NCI-H460 (cell line): ENCODE results near the gene UNC5B. TPM values are rescaled to one million over a fixed set of nuclear protein-coding genes. Genes with fewer than 3 reads are reported as not detected.
A peak's percentile ranks its signal among the peaks of the same experiment; 100 is the strongest.

Source experiments
- DNase-seq: peaks from one replicate; pipeline ENCODE4 v3.0.0-alpha.2; 2016; ENCODE audit warnings: low read depth; ENCODE audit errors: extremely low read depth
- total RNA-seq: library from RNA; depleted of rRNA; stranded (reverse); fragments of >200 nt; shearing (Covaris generic); gene quantifications from 2 replicates; pipeline ENCODE4 v1.2.3, GENCODE V29; 2014

The UNC5B gene
- total RNA-seq, 1 experiment from 2014 or later, result 50.9 TPM

DNA sequence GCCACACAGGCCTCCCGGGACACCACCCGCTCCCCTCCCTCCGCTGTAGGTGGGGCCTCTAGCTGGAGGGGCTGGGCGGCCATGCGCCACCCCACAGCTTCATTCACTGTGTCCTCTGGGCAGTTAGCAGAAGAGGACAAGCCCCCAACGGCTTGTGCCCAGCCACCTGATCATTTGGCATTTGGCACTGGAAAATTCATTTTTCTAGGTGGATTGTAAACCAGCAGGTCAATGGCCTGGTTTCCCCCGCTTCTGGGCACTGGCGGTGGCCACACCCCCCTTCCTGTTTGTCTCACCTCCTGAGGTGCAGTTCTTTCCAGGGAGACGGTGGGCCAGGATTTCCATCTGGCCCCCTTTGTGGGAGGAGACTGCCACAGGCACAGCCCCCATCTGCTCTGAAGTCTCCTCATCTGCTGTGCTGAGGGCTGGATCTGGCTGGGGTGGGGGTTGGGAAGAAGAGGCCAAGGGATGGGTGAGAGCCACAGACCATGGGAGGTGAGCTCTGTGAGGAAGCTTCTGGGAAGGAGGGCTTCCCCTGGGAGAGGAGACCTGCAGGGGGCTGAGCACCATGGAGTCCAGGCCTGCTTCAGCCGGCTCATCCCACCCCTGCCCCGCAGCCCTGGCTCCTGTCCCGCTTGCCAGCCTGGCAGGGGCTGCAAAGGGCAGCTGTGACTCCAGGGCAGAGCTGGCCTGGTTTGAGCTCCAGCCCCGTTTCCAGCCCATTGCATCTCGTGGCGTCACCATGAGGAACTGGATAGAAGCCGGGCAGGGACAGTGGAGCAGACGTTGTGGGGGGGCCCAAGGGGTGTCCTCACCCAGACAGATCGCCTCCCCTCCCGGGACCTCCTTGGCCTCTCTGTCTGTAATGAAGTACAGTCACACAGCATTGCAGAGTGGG is 66.6 kb downstream of the UNC5B start:
- DNase-seq, result no peak

DNA sequence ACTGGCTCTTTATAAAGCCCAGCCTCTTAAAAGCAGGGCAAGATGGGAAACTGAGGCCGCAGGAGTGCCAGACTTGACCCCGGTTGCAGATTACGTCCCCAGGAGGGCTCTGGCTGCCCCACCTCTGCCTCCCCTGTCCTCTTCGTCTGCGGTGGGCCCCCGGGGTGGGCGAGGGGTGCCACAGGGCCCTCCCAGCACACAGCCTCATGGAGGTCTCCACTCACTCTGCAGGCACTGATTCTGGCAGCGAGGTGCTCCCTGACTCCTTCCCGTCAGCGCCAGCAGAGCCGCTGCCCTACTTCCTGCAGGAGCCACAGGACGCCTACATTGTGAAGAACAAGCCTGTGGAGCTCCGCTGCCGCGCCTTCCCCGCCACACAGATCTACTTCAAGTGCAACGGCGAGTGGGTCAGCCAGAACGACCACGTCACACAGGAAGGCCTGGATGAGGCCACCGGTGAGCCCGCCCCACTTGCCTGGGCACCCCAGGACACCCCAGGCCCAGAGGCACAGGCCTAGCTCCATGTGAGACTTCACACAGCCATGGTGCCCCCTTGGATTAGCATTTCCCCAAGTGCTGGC is 67.3 kb downstream of the UNC5B start:
- DNase-seq, result no peak

DNA sequence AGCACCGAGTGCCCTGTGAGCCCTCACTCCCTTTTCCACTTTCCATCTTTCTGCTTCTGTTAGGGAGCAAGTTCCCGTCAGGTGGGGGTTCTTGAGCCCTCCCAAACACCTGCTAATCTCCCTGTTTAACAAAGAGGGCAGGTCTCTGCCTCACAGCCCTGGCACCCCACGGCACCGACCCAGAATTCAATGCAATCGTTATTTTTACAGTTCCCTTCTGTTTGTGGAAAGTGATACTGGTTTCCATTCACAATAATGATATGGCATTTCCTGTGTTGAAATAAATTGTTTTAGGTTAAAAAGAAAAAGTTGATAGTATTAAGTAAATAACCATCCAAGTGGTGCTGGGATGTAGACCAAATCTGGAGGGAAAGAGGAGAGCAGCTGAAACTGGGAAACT is 67.8 kb downstream of the UNC5B start:
- no peak for DNase-seq

DNA sequence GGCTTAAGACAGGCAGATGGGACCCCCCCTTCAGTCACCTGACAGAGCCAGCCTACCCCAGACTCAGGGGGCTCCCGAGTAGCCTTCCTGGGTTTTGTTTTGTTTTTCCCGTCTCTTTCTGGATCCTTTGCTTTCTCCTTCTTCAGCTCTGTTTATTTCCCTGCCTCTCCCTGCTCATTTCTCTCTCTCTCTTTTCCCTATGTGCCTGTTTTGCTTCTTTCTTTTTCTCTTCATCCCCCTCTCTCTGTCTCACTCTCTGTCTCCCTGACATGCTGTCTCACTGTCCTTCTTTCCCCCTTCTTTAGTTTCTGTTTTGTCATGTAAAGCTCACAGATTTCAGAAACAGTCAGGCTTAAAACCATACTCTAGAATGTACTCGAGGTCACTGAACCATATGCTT is 68.5 kb downstream of the UNC5B start:
- no peak for DNase-seq

DNA sequence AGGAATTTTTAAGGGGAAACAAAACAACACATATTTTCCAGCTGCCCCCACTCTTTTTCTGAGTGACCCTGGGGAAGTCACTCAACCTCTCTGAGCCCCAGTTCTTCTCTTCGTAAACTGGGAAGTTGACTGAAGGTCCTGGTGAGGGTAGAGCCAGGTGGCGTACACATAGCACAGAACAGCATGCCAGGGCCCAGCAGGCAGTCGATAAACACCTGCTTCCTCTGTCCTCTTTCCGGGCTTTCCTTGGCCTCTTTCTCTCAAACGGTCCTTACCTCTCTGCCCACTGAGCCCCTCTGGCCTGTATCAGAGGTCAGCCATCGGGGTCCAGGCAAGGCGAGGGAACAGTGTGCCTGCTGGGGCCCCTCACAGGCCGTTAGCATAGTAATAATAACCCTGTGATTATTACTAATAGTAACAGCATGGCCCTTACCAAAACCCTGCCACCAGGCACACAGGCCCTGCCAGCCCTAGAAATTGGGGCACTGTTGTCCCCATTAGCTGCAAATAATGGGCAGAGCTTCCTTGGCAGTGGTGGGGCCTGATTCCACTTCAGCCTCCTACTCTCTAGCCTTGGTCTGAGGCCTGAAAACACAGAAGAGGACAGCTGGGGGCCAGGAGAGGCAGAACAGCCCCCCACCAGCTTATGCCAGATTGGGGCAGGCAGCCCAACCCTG is 69.4 kb downstream of the UNC5B start:
- no peak for DNase-seq

DNA sequence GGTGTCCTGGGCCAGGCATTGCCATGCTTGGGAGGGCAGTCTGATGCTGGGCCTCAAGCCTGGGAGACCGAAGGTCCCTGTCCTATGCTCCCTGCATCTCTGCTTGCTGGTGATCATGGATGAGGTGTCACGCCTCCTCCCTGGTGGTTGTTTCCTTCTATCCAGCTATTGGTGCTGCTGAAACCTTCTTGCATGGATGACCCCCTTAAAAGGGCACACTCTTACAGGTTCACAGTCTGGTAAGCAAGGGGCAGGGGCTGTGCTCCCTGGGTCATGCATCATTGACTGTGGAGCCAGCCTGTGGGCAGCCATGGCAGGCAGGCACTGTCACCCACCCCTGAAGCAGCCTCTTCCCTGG is 69.9 kb downstream of the UNC5B start:
- no peak for DNase-seq

DNA sequence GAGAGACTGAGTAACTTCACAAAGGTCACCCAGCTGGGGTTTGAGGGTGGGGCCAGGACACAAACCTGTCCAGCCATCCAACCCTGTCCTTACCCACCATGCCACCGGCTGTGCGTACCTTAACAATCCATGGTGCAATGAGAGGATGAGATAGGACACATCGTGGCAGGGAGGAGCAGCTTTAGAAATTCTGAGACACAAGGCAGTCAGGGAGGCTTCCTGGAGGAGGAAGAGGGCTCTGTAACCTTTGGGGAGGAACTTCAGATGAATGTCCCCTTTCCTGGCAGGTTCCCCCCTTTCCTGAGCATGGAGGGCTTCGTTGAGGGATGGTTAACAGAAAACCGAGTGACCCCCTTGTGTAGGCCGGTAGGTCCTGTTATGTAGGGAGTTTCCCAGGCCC is 71.0 kb downstream of the UNC5B start:
- no peak for DNase-seq

DNA sequence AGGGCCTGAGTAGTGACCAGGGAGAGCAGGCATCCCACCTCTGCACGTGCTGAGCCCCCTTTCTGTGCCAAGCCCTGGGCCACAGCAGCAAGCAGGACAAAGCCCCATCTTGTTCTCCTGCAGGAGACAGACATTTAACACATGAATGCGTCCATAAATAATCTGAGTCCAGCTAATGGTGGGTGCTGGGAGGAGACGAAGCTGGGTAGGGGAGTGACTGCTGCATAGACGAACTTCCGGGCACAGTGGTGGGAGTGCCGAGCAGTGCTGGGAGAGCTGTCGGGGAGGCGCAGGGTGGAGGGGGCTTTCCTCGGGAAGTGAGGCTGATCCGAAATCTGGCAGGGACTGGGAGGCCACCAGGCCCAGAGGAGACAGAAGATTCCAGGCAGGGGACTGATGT is 71.5 kb downstream of the UNC5B start:
- no peak for DNase-seq

DNA sequence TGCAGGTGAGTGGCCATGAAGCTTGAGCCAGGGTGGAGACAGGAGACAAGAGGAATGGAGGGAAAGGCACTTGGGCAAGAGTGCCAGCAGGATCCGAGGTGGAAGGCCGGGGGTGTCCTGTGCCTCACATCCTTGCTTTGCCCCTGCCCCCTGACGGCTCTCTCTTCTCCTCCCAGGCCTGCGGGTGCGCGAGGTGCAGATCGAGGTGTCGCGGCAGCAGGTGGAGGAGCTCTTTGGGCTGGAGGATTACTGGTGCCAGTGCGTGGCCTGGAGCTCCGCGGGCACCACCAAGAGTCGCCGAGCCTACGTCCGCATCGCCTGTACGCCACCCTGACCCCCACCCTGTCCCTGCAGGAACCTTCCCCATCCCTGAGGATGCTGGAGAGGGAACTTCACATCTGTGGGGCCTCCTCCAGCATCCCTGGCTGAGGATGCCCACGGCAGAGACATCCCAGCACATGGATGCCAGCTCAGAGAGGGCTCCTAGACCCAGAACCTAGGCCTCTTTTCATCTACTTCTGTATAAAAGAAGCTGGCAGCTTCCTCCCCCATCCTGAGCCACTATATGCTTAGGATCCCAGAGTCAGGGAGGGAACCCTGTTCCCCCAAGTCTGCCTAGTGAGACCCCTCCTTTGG is 72.3 kb downstream of the UNC5B start:
- no peak for DNase-seq

DNA sequence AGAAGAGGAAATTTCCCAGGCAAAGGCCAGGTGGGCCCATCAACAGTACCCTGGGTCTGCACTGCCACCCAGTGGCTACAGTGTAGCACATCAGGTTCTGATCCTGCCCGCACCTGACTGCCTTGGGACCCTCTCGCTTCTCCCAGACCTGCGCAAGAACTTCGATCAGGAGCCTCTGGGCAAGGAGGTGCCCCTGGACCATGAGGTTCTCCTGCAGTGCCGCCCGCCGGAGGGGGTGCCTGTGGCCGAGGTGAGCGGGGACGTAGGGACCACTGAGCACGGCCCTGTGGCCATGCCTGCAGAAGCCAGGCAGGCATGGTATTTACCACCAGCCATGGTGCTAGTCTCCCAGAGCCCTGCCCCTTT is 72.8 kb downstream of the UNC5B start:
- DNase-seq, result peak; percentile 42

DNA sequence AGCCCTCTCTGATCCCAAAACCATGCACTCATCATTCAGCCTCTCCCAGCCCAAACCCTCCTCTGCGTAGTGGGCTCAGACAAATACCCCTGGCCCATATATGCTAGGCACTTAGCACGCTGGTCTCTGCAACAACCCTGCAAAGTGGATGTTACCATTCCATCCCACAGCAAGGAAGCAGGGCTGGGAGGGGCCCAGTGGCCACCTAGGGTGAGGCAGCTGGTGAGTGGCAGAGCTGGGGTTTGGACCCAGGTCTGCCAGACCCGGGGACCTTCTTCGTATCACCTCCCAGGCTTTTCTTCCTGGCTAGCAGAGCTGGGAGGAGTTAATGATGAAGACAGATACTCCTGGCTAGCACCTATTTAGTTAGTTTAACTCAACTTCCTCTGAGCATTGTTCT is 73.6 kb downstream of the UNC5B start:
- DNase-seq, result no peak

DNA sequence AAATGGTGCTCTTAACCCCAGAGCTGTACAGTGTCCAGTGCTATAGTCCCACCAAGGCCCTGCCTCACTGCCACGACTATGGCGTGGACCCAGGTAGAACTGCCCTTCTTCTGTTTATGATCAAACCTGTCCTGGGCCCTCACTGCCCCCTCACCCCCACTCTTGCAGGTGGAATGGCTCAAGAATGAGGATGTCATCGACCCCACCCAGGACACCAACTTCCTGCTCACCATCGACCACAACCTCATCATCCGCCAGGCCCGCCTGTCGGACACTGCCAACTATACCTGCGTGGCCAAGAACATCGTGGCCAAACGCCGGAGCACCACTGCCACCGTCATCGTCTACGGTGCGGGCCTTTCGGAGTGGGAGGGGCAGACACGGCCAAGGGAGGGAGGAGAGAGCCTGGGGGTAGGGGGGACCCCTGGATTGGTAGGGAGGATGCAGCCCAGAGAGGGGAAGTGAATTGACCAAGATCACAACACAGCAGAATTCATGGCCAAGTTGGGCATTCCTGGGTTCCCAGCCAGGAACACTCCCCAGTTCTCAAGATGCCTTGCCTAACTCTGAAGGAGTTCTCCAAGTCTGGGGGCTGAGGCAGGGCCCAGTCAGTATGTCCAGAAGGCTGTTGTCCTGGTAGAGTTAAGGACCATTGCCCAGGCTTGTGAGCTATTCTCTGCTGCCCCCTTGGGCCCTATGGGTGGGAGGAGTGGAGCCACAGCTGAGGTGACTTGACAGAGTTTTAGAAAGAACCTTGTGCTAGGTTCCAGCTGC is 74.3 kb downstream of the UNC5B start:
- no peak for DNase-seq

DNA sequence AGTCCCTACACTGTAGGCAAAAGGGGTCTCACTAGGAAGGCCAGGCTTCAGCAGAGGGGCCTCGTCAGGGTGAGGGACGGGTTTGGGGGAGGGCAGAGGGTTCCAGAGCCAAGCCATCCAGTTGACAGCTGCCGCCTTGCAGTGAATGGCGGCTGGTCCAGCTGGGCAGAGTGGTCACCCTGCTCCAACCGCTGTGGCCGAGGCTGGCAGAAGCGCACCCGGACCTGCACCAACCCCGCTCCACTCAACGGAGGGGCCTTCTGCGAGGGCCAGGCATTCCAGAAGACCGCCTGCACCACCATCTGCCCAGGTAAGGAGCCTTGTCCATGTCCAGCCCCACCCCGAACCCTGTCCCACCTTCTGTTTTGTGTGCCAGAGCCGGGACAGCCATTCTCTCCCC is 75.1 kb downstream of the UNC5B start:
- no peak for DNase-seq

DNA sequence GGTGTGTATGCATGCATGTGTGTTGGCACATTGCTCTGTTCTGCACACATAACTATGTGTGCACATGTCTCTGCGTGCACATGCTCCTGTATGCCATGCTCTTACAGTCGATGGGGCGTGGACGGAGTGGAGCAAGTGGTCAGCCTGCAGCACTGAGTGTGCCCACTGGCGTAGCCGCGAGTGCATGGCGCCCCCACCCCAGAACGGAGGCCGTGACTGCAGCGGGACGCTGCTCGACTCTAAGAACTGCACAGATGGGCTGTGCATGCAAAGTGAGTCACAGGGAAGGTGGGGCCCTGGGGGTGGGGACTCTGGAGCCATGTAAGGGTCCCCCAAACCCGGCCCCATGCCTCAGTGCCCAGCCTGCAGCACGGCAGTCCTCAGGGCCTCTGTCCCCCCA is 76.1 kb downstream of the UNC5B start:
- no peak for DNase-seq

DNA sequence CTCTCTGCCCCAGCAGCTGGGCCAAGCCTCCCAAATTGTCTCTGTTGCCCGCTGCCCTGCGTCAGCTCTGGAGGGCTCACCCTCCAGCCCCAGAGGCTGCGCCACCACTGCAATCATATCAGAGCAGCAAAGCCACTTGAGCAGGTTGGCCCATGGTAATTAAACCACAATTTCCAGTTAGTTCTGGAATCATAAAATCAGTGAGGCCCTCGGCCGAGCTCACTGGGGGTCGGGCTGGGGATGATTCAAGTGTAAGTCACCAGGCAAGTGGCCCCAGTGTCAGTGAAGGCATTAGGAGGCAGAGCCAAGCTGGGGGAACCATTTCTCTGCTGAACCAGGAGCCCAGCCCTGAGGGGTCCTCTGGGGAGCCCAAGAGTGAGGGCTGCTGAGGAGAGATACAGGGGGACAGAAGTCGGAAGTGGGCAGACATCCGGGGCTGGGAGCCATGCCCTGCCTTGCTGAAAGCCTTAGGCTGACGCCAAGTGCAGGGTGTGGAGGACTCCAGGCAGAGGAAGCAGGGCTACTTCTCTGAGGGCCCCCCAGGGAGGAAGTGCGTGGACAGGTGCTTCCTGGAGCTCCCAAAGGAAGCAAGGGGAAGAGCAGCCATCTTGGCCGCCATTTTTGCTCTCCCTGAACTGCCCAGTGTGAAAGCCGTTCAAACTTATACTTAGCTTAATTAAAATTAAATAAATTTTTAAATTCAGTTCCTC is 77.2 kb downstream of the UNC5B start:
- DNase-seq, result no peak

DNA sequence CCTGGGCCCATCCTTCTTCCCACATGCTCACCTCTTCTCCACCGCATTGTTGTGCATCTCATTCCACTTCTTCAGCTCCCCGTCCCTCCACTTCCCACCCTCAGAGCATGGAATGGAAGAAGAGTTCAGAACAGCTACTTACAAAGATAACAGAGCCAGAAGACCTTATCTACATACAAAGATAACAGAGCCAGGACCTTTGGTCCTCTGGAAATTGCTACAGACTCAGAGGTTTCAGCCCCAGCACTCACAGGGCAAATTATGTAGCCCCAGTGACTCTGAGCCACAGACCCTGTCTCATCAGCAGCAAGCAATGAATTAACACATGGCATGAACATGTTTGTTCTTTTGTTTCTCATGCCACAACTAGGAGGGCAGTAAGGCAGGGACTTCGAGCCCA is 78.0 kb downstream of the UNC5B start:
- DNase-seq, result no peak

DNA sequence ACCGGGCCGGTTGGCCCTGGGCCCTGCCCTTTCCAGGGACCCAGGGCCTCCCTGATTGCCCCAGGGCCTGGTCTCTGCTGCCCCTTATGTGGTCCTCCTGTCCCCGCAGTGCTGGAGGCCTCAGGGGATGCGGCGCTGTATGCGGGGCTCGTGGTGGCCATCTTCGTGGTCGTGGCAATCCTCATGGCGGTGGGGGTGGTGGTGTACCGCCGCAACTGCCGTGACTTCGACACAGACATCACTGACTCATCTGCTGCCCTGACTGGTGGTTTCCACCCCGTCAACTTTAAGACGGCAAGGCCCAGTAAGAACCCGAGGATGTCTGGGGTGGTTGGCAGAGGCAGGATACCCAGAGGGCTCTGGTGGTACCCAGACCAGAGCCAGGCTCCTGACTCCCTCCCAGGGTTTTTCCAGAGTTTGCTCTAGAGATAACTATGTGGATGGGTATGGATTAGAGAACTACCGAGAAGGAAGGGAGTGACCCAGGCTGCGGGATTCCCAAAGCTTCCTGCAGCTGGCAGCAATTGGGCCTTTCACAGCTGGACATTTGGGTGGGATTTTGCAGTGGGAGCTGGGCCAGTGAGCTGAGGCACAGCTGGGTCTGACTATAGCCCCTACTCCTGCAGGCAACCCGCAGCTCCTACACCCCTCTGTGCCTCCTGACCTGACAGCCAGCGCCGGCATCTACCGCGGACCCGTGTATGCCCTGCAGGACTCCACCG is 78.6 kb downstream of the UNC5B start:
- DNase-seq, result no peak

DNA sequence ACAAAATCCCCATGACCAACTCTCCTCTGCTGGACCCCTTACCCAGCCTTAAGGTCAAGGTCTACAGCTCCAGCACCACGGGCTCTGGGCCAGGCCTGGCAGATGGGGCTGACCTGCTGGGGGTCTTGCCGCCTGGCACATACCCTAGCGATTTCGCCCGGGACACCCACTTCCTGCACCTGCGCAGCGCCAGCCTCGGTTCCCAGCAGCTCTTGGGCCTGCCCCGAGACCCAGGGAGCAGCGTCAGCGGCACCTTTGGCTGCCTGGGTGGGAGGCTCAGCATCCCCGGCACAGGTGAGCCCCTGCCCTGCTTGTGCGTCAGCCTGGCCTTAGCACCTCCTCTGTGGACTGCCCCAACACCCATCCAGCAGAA is 79.1 kb downstream of the UNC5B start:
- DNase-seq, result no peak

DNA sequence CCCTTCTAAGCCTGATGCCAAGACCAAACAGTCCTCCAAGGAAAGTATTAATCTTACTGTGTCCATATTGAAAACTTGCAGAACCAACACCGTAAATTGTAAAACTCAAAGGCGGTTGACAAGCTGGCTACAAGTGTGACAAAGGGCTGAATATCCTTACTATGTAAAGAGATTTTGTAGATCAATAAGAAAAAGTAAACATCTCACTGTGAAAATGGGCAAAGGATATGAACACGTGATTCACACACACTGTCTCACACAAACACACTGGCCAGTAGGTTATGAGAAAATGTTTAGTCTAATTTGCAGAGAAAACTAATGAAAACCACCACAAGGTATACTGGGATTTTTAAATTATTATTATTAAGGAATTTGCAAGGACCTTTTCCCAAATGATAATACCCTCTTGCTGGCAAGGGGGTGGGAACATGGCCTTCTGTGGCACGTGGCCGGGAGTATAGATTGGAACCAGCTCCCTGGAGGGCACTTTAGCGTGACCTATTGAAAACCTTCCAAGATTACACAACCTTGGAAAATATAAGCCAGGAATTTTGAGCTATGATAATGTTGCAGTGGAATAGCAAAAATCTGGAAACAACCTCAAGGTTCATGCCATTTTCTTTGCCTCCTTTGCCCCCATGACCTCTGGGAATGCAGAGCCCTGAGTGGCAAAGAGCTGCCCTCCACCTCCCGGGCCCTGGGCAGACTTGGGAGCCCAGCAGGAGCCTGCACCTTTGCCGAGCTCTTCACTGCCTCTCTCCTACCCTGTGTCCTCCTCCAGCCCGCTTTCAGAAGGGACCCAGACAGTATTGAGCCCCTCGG is 80.5 kb downstream of the UNC5B start:
- DNase-seq, result no peak
